ENCODE data around the gene LRBA. TPM values are rescaled to one million over a fixed set of nuclear protein-coding genes. Genes with fewer than 3 reads are reported as not detected.

The LRBA gene
- polyA plus RNA-seq, 1 of the 3 experiments (the other 2 are of a cell fraction): 11.4 TPM

- Histone ChIP-seq H3K9me2 (no peaks in the 10 kb centered on the region), H3K4me2 (no peak overlapping the region), H4K20me1 (ENCODE audit: insufficient read depth) (no peaks in the 10 kb centered on the region), H3K27ac (ENCODE audit: low read depth in 2 of 2, low read length in 1 of 2) (no peak overlapping the region), H3K79me2 (ENCODE audit: insufficient read depth) (no peaks in the 10 kb centered on the region), H3K4me3 (ENCODE audit: low read depth in 2 of 2, low read length in 1 of 2) (no peak overlapping the region), H3K36me3 (replicated peaks in 1 of 2; ENCODE audit: control insufficient read depth in 1 of 2, insufficient read depth in 2 of 2, low read length in 1 of 2) (peaks cover 28 to 53% of the 10 kb centered on the region in 2 experiments), H3K4me1 (ENCODE audit: control insufficient read depth in 1 of 2, insufficient read depth in 2 of 2, low read depth in 1 of 2, low read length in 1 of 2) (no peaks in the 10 kb centered on the region), H3K9me3 (peaks cover 13% of the 10 kb centered on the region; the same call in 1 of the 2 replicates), H2AFZ (ENCODE audit: low read depth) (no peak overlapping the region), H3F3A (replicated peaks; ENCODE audit: insufficient read depth) (no peaks in the 10 kb centered on the region), H3K27me3 (ENCODE audit: insufficient read depth) (no peaks in the 10 kb centered on the region), H3K9ac (no peak overlapping the region)
- DNase-seq: no peak
- POLR2A ChIA-PET: no interaction called here
- CTCF ChIA-PET: no interaction called here
- TF ChIP-seq SMC3 (IDR thresholded peaks at IDR 0.05; ENCODE audit: low read depth, low read length): no peak
- TF ChIP-seq, protein P1, sequence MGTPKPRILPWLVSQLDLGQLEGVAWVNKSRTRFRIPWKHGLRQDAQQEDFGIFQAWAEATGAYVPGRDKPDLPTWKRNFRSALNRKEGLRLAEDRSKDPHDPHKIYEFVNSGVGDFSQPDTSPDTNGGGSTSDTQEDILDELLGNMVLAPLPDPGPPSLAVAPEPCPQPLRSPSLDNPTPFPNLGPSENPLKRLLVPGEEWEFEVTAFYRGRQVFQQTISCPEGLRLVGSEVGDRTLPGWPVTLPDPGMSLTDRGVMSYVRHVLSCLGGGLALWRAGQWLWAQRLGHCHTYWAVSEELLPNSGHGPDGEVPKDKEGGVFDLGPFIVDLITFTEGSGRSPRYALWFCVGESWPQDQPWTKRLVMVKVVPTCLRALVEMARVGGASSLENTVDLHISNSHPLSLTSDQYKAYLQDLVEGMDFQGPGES (IDR thresholded peaks at IDR 0.05; ENCODE audit: low read depth, low read length): no peak
- no peak for TF ChIP-seq NRF1 (IDR thresholded peaks at IDR 0.05; ENCODE audit: low read depth, low read length)
- TF ChIP-seq RCOR1 (IDR thresholded peaks at IDR 0.05; ENCODE audit: low read length): no peak
- TF ChIP-seq USF1 (IDR thresholded peaks at IDR 0.05; ENCODE audit: borderline replicate concordance, low read depth): no peak
- no peak for TF ChIP-seq USF2 (IDR thresholded peaks at IDR 0.05; ENCODE audit: borderline replicate concordance, low read depth, low read length)
- no peak for TF ChIP-seq RXRA (IDR thresholded peaks at IDR 0.05; ENCODE audit: borderline replicate concordance, low read depth)
- WGBS (ENCODE audit: low lambda C conversion rate): 99% methylated on average over 3 of the region's 3 CpGs
Measured at GRCh38 chr4:150909116-150909515, 106.0 kb downstream of the LRBA start.

GRCh38 chr4:150906987-150907633 is 108.0 kb downstream of the LRBA start:
- H3K4me2 ChIP-seq: no peak overlapping the region
- no peaks in the 10 kb centered on the region for H3K79me2 ChIP-seq (ENCODE audit: insufficient read depth)
- H3F3A ChIP-seq (replicated peaks; ENCODE audit: insufficient read depth): no peaks in the 10 kb centered on the region
- H3K27me3 ChIP-seq (ENCODE audit: insufficient read depth): no peaks in the 10 kb centered on the region
- no peaks in the 10 kb centered on the region for H3K4me1 ChIP-seq (ENCODE audit: control insufficient read depth in 1 of 2, insufficient read depth in 2 of 2, low read depth in 1 of 2, low read length in 1 of 2)
- H2AFZ ChIP-seq (ENCODE audit: low read depth): no peak overlapping the region
- no peak overlapping the region for H3K4me3 ChIP-seq (ENCODE audit: low read depth in 2 of 2, low read length in 1 of 2)
- H3K27ac ChIP-seq (ENCODE audit: low read depth in 2 of 2, low read length in 1 of 2): no peak overlapping the region
- POLR2A ChIA-PET: no interaction called here
- WGBS (ENCODE audit: low lambda C conversion rate): 66% methylated on average over 3 of the region's 3 CpGs
- H3K9me2 ChIP-seq: no peaks in the 10 kb centered on the region
- H3K9me3 ChIP-seq: peaks cover 12% of the 10 kb centered on the region; the same call in 1 of the 2 replicates
- CTCF ChIA-PET: no interaction called here
- H3K9ac ChIP-seq: no peak overlapping the region
- no peaks in the 10 kb centered on the region for H4K20me1 ChIP-seq (ENCODE audit: insufficient read depth)
- TF ChIP-seq NRF1 (IDR thresholded peaks at IDR 0.05; ENCODE audit: low read depth, low read length) (no peak), RAD21 (IDR thresholded peaks at IDR 0.05; ENCODE audit: low read length) (no peak), MEF2A (IDR thresholded peaks at IDR 0.05; ENCODE audit: borderline replicate concordance, low read depth) (no peak), ELF1 (IDR thresholded peaks at IDR 0.05) (no peak), RXRA (IDR thresholded peaks at IDR 0.05; ENCODE audit: borderline replicate concordance, low read depth) (no peak), SIN3A (IDR thresholded peaks at IDR 0.05; ENCODE audit: borderline replicate concordance, low read depth, low read length) (no peak)
- H3K36me3 ChIP-seq (replicated peaks in 1 of 2; ENCODE audit: control insufficient read depth in 1 of 2, insufficient read depth in 2 of 2, low read length in 1 of 2): peaks cover 21 to 37% of the 10 kb centered on the region in 2 experiments
- DNase-seq: no peak

Data from SK-N-SH (cell line).